Left ventricle myocardium inferior (tissue), 1 donor: Measurements from ENCODE around the gene TNFRSF14. TPM values are rescaled to one million over a fixed set of nuclear protein-coding genes. Genes with fewer than 3 reads are reported as not detected.

Experiments
- DNase-seq: peaks from one replicate; pipeline ENCODE4 v3.0.0-alpha.2; 2020
- H3K27ac ChIP-seq: fragments of 200-600 bp; replicated peaks from 2 replicates; pipeline ENCODE4 v1.8.0; 2021
- H3K27me3 ChIP-seq: fragments of 200-600 bp; 2 replicates; pipeline ENCODE4 v1.8.0; 2021; ENCODE audit warnings: low read depth
- H3K36me3 ChIP-seq: fragments of 200-600 bp; 2 replicates; pipeline ENCODE4 v1.8.0; 2021
- H3K4me1 ChIP-seq: fragments of 200-600 bp; 2 replicates; pipeline ENCODE4 v1.8.0; 2021
- H3K4me3 ChIP-seq: fragments of 200-600 bp; 2 replicates; pipeline ENCODE4 v1.8.0; 2021; ENCODE audit warnings: mild to moderate bottlenecking, moderate library complexity
- H3K9me3 ChIP-seq: fragments of 200-600 bp; replicated peaks from 2 replicates; pipeline ENCODE4 v1.8.0; 2021
- CTCF ChIP-seq: fragments of 200-600 bp; IDR thresholded peaks from 2 replicates; pipeline ENCODE4 v1.8.0; 2021; ENCODE audit warnings: antibody characterized with exemption, mild to moderate bottlenecking, borderline replicate concordance
- intact Hi-C: fragments of 100-400 bp; cut with micrococcal nuclease; formaldehyde crosslinking; loops from one replicate; pipeline ENCODE4 v1.11.0; 2022
- total RNA-seq: library from RNA; stranded (reverse); fragmentation: NEBNext Ultra II Directional; extraction: Animal tissue kit (Norgen Biotek cat#: 25700); gene quantifications from one replicate; pipeline ENCODE4 v1.2.1, GENCODE V29; 2021
- donor health status: DM: no; HTN: yes; CAD: no; lungs with severe emphysema.

Gene TNFRSF14
- total RNA-seq, 1 donor from 2014 or later: 13.7 TPM

GRCh38 chr1:2587860-2588571, 31.8 kb downstream of the TNFRSF14 start:
- TF ChIP-seq CTCF: no peak
- Histone ChIP-seq H3K27me3 (peaks cover 2% of the 10 kb centered on the region), H3K4me1 (peaks cover 35% of the 10 kb centered on the region), H3K36me3 (peaks cover 10% of the 10 kb centered on the region), H3K9me3 (no peaks in the 10 kb centered on the region), H3K27ac (no peak overlapping the region), H3K4me3 (peak overlapping the region; percentile 86)
- intact Hi-C loops: no loop called here
- DNase-seq: no peak

GRCh38 chr1:2588661-2589430, 32.7 kb downstream of the TNFRSF14 start:
- no peak for TF ChIP-seq CTCF

GRCh38 chr1:2589431-2590232, 33.5 kb downstream of the TNFRSF14 start:
- intact Hi-C loops: no loop called here
- Histone ChIP-seq H3K27ac (no peak overlapping the region), H3K4me1 (peaks cover 46% of the 10 kb centered on the region), H3K4me3 (no peak overlapping the region), H3K27me3 (peaks cover 18% of the 10 kb centered on the region), H3K9me3 (no peaks in the 10 kb centered on the region), H3K36me3 (peaks cover 10% of the 10 kb centered on the region)
- DNase-seq: no peak
- no peak for TF ChIP-seq CTCF

More at GRCh38 chr1:2588661-2589430, 32.7 kb downstream of the TNFRSF14 start:
- no peaks in the 10 kb centered on the region for H3K9me3 ChIP-seq
- H3K27me3 ChIP-seq: peaks cover 10% of the 10 kb centered on the region
- peaks cover 43% of the 10 kb centered on the region for H3K4me1 ChIP-seq
- H3K36me3 ChIP-seq: peaks cover 10% of the 10 kb centered on the region
- no peak overlapping the region for H3K27ac ChIP-seq
- H3K4me3 ChIP-seq: no peak overlapping the region
- intact Hi-C loops: no loop called here
- no peak for DNase-seq

GRCh38 chr1:2590233-2591141, 34.3 kb downstream of the TNFRSF14 start:
- Histone ChIP-seq H3K4me1 (peaks cover 38% of the 10 kb centered on the region), H3K4me3 (no peak overlapping the region), H3K36me3 (peaks cover 10% of the 10 kb centered on the region), H3K9me3 (no peaks in the 10 kb centered on the region), H3K27me3 (peaks cover 26% of the 10 kb centered on the region), H3K27ac (no peak overlapping the region)
- DNase-seq: no peak
- intact Hi-C loops: no loop called here
- TF ChIP-seq CTCF: no peak
